Dermis blood vessel endothelial cell (primary cell): Measurements from ENCODE around the gene LSM2. TPM values are rescaled to one million over a fixed set of nuclear protein-coding genes. Genes with fewer than 3 reads are reported as not detected.
"Not testable (repeated sequence)": the region's sequence is repeated elsewhere in the genome, so short reads cannot be mapped to it uniquely, and the experiment has no call there.

Experiments used
- DNase-seq: peaks from one replicate; pipeline ENCODE4 v3.0.0; 2010
- total RNA-seq: library from RNA; depleted of rRNA; stranded (reverse); fragments of >200 nt; gene quantifications from 2 replicates; pipeline ENCODE4 v1.2.3, GENCODE V29; 2014

LSM2 gene
- 32.0 and 36.9 TPM in 2 replicates for total RNA-seq

DNA sequence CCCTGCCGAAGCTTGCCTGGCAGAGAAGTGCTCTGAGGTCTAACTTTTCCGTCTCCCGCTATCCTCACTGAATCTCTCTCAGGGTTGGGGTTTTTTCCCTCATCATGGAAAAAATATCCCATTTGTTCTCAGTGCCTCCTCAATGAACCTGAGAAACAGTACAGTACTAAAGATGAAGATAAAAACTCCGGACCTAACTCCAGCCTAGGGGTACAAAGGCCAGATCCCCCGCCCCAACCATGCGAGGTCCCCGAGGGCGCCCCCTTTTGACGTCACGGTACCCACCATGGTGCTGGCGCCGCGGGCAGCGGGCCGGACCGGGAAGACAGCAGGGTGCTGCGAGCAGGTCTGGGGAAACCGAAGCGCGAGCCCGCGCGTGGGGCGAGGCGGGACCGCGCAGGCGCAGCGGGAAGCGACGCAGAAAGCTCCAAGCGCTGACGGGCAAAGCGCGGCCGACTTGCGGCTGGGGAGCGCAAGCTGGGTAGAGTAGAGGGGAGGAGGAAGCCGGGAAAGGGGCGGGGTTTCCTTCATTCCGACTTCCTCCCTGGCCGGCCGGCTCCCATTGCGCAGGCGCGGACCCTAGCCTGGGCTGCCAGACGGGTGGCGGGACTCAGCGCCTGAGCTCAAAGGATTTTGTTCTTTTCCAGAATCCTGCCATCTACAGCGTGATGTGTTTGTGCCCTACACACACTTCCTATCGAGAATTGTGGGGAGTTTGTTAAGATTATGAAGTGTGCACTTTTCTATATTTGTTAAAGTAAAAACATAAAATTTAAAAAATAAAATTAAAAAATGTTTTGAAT lies at the start of gene LSM2:
Gene LSM2 (minus strand): TSS at position 497 of the 803 bp plus-strand sequence. CDS start 209 bp downstream, at position 288.
- DNase-seq: peak; percentile 97

DNA sequence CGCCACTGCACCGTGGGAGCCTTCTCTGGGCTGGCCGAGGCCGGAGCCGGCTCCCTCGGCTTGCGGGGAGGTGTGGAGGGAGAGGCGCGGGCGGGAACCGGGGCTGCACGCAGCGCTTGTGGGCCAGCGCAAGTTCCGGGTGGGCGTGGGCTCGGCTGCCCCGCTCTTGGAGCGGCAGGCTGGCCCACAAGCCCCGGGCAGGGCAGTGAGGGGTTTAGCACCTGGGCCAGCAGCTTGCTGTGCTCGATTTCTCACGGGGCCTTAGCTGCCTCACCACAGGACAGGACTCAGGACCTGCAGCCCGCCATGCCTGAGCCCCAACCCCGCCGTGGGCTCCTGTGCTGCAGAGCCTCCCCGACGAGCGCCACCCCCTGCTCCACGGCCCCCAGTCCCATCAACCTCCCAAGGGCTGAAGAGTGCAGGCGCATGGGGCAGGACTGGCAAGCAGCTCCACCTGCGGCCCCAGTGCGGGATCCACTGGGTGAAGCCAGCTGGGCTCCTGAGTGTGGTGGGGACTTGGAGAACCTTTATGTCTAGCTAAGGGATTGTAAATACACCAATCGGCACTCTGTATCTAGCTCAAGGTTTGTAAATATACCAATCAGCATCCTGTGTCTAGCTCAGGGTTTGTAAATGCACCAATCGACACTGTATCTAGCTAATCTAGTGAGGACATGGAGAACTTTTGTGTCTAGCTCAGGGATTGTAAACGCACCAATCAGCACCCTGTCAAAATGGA lies 45.4 kb upstream of the LSM2 start:
- DNase-seq: not testable (repeated sequence)

DNA sequence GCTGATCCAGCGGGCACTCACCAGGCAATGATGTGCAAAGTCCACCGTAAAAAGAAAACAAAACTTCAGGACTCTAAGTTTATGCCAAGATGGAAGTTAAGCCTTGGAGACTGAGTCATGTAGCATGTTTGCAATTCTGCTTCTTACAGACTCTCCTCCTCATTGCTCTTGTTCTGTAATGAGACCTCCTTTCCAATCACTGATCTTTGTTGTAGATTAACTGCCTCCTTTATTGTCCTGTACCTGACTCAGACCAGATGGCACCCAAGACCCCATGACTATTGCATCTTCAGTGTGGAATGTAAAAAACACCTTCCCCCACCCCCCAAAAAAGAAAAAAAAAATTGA lies 44.7 kb upstream of the LSM2 start:
- no peak for DNase-seq

DNA sequence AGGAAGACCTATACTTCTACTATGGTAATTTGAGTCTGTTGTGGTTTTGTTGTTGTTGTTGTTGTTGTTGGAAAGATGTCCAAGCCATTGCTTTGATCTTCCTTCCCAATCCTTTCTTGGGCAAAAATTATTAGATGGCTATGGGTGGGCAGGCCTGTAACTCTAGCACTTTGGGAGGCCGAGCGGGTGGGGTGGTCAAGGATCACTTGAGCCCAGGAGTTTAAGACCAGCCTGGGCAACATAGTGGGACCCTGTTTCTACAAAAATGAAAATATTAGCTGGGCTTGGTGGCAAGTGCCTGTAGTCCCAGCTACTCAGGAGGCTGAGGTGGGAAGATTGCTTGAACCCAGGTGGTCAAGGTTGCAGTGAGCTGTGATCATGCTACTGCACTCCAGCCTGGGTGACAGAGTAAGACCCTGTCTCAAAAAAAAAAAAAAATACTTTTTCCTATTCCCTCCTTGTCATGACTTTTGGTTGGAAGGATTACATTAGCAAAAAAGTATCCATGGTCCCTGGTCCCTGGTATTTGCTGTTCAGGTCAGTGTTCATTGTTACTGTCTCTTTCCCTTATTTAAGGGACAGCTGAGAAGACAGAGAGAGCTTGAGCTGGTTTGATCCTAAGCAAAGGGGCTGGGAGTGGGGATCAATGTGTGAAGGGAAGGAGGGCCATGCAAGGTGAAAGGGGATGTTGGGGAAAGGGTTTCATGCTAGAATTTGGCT lies 44.2 kb upstream of the LSM2 start:
- no peak for DNase-seq

DNA sequence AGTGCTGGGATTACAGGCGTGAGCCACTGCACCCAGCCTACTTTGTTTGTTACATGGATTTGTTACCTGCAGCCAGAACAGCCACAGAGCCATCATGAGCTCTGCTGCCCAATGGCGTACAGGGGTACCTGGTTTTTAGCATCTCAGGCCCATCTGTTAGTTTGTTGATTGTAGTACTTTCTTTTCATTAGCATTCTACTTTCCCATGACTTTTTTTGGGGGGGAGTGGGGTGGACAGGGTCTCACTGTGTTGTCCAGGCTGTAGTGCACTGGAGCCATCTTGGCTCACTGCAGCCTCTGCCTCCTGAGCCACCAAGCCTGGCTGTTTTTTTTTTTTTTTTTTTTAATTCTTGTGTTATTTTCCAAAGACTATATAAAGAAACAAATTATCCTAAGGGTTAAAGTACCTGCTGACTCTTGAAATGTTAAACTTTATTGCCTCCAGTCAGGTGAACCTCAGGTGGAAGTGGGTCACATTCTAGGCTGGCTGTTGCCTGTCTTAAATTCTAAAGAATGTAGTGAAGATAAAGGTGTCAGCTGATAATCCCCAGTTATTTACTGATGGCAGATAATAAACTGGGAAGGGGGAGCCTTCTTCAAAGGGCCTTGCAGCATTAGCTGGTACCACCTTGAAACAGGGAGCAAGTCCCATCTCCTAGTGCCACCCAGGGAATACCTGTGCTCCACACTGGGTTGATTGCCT lies 40.7 kb upstream of the LSM2 start:
- no peak for DNase-seq

DNA sequence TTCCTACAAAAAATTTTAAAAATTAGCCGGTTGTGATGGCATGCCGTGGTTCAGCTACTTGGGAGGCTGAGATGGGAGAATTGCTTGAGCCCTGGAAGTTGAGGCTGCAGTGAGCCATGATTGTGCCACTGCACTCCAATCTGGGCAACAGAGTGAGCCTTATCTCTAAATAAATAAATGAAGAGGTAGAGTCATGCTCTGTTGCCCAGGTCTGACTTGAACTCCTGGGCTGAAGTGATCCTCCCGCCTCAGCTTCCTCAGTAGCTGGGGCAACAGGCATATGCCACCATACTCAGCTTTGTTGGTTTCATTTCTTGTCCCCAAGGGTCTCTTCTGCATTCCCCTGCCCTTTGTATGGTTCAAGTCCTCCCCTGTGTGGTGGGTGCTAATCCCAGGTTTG lies 37.7 kb upstream of the LSM2 start:
- DNase-seq: no peak

DNA sequence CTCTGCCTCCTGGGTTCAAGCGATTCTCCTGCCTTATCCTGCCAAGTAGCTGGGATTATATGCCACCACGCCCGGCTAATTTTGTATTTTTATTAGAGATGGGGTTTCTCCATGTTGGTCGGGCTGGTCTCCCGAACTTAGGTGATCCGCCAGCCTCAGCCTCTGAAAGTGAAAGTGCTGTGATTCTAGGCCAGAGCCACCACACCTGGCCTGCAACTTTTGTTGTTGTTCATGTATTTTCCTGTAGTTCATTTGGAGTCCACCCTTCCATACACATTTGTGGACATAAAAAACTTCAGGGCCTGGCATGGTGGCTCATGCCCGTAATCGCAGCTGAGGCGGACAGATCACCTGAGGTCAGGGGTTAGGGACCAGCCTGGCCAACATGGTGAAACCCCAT lies 35.3 kb upstream of the LSM2 start:
- DNase-seq: no peak

DNA sequence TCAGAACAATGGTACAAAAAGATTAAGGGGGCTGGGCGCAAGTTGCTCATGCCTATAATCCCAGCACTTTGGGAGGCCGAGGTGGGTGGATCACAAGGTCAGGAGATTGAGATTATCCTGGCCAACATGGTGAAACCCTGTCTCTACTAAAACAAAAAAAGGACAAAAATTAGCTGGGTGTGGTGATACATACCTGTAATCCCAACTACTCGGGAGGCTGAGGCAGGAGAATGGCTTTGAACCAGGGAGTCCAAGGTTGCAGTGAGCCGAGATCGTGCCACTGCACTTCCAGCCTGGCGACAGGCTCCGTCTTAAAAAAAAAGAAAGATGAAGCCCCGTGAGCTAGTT lies 33.0 kb upstream of the LSM2 start:
- not testable (repeated sequence) for DNase-seq

DNA sequence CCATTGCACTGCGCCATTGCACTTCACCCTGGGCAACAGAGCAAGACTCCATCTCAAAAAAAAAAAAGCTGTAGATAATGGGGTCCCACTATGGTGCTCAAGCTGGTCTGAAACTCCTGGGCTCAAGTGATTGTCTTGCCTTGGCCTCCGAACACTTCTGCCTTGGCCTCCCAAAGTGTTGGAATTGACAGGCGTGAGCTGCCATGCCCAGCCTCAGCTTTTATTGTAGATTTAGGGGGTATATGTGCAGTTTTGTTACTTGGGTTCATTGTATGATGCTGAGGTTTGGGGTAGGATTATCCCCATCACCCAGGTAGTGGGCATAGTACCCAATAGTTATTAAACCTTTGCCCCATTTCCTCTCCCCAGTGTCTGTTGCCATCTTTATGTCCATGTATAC lies 32.2 kb upstream of the LSM2 start:
- DNase-seq: no peak

DNA sequence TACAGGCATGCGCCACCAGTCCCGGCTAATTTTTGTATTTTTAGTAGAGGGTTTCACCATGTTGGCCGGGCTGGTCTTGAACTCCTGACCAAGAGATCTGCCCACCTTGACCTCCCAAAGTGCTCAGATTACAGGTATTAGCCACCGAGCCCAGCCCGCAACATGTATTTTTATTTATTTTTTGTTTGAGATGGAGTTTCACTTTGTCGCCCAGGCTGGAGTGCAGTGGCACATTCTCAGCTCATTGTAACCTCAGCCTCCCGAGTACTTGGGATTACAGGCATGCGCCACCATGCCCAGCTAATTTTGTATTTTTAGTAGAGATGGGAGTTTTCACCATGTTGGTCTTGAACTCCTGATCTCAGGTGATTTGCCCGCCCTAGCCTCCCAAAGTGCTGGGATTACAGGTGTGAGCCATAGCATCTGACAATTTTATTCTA lies 31.4 kb upstream of the LSM2 start:
- not testable (repeated sequence) for DNase-seq

DNA sequence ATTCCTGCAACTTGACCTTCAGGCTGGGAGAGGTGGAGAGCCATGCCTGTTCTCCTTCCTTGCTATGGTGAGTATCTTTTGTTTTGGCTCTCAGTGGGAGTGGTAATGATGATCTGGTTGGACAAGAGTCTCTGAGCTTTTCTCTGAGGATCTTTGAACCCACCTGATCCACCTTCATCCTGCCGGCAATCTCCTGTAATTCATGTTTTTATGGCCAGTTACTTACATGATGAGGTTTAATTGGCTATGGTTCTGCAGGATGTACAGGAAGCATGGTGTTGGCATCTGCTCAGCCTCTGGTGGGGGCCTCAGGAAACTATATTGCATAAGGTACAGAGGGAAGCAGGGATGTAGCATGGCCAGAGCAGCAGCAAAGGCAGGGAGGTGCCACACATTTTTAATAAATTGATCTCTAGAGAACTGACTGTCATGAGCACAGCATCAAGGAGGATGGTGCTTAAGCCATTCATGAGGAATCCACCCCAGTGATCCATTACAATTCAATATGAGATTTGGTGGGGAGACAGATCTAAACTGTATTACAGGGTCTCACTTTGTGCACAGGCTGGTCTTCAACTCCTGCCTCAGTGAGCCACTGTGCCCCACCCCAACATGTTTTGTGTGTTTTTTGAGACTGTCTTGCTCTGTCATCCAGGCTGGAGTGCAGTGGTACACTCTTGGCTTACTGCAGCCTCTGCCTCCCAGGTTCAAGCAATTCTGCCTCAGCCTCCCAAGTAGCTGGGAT lies 30.8 kb upstream of the LSM2 start:
- peak; percentile 60 for DNase-seq

DNA sequence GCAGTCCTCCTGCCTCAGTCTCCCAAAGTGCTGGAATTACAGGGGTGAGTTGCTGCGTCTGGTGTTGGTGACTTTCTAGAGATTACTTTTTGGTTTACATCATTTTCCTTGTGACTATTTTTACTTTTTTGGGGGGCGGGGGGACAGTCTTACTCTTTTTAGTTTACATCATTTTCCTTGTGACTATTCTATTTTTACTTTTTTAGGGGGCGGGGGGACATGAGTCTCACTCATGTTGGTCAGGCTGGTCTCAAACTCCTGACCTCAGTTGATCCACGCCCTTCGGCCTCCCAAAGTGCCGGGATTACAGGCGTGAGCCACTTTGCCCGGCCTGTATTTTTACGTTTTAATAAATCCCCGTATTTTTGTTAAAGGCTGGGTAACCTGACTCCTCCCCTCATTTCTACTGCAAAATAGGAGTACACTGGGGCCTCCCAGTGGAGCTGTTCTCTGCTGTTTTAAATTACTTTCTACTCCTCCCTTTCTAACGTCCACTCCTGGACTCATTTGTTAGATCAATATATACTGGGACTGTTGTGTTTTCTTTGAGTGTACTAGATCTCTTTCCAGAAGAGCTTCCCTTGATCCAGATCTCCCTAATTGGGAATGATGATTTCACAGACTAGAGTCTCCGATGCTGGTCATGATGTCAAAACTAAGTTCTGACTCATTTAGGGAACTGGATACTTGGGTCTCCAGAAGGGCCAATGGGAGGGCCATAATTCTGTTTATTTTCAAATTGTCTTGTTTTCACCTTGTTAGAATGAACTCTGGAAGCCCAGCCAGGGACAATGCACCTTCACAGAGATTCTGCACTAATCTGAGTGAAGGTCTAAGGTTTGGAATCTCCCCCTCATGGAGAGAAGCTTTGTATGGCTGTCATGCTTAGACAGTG lies 30.0 kb upstream of the LSM2 start:
- DNase-seq: peak; percentile 33

DNA sequence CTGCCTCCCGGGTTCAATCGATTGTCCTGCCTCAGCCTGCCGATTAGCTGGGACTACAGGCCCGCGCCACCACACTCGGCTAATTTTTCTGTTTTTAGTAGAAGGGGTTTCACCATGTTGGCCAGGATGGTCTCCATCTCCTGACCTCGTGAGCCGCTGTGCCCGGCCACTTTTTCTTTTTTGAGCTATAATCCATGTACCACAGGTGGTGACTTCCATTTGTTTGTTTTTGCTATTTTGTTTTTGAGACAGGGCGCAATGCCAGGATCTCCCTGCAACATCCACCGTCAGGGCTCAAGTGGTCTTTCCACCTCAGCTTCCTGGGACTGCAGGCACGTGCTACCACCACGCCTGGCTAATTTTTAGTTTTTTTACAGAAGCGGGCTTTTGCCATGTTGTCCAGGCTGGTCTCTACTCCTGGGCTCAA lies 29.3 kb upstream of the LSM2 start:
- DNase-seq: no peak

DNA sequence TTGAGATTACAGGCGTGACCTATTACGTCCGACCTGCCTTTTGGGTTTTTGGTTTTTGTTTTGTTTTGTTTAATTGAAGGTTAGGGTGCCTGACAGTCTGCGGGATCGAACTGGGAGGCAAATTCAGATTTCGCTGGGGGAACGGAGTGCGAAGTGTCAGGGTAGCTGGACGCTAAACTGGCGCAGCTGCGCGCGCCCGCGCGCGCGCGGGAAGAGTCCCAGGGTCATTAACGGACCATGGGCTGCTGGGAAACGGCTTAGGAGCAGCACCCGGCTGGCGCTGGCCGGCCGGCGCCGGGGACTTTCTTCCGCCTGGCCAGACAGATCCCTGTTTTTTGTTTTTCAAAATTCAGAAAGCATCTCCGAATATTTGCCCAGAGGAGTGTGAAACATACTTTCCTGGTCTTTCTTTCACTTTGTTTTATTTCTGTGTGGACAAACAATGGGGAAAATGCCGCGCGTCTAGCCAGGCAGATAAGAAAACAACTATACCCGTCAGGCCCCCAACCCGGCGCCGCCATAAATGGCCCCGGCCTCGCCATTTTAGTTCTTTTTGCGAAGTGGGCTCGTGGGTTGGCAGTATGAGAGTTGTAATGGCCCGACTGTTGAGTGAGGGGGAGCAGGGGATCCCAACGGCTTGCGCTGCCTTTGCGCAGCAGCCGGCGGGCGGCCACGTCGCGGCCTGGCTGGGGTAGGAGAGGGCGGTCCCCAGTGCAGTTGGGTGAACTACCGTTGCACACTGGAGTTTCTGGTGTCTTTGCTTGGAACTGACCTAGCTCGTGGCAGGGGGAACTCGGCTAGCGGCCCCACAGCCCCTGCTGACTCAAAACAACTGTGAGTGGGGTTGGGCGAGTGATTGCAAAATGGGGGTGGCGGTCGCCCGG lies 27.8 kb upstream of the LSM2 start:
- DNase-seq: peak; percentile 90

DNA sequence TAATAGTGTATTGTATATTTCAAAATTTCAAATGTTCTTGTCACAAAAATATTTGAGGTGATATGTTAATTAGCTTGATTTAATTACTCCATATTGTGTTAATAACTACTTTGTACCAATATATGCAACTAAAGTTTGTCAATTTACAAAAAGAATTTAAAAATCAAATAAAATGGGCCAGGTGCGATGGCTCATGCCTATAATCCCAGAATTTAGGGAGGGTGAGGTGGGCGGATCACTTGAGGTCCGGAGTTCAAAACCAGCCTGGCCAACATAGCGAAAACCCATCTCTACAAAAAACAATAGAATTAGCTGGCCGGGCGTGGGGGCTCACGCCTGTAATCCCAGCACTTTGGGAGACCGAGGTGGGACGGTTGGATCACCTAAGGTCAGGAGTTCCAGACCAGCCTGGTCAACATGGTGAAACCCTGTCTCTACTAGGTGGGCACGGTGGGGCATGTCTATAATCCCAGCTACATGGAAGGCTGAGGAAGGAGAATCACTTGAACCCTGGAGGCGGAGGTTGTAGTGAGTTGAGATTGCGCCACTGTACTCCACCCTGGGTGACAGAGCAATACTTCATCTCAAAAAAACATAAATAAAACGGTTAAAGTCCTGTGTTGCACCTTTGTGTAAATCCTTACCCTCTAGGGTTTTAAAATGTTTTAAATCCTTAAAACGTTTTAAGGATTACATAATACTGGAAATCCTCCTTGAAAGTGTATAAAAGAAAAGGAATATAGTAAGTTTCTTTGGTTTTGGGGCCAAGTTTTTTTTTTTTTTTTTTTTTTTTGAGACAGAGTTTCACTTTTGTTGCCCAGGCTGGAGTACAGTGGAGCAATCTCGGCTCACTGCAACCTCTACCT lies 24.8 kb upstream of the LSM2 start:
- DNase-seq: no peak

DNA sequence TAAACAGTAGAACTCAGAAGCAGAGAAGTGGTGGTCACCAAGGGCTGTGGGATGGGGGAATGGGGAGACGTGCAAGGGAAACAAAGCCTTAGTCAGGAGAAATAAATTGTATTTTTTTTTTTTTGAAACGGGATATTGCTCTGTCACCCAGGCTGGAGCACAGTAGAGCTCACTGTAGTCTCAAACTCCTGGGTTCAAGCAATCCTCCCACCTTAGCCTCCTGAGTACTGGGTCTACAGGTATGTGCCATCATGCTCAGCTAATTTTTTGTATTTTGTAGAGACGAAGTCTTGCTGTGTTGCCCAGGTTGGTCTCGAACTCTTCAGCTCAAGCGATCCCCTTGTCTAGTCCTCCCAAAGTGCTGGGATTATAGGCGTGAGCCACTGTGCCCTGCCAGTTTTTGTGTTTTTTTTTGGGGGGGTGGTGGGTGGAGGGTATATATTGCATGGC lies 24.1 kb upstream of the LSM2 start:
- no peak for DNase-seq

DNA sequence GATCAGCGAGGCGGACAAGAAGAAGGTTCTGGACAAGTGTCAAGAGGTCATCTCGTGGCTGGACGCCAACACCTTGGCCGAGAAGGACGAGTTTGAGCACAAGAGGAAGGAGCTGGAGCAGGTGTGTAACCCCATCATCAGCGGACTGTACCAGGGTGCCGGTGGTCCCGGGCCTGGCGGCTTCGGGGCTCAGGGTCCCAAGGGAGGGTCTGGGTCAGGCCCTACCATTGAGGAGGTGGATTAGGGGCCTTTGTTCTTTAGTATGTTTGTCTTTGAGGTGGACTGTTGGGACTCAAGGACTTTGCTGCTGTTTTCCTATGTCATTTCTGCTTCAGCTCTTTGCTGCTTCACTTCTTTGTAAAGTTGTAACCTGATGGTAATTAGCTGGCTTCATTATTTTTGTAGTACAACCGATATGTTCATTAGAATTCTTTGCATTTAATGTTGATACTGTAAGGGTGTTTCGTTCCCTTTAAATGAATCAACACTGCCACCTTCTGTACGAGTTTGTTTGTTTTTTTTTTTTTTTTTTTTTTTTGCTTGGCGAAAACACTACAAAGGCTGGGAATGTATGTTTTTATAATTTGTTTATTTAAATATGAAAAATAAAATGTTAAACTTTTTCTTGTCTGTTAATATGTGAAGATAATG lies 23.0 kb upstream of the LSM2 start:
- peak; percentile 75 for DNase-seq
